Tibial artery (tissue), 4 donors: ENCODE data around the gene MITF.
A peak's percentile ranks its signal among the peaks of the same experiment; 100 is the strongest.

Source experiments
- DNase-seq, 2 donors: peaks; one replicate each; pipeline ENCODE4 v3.0.0-alpha.2; 2019
- H3K27ac ChIP-seq, 2 donors: fragments of 200-600 bp; sonication (generic) in 1 of 2; 1 replicate in 1 of 2; 2 replicates in 1 of 2; pipeline ENCODE4 v1.5.1; 2018 to 2019; ENCODE audit warnings: mild to moderate bottlenecking in 1 of 2
- H3K27me3 ChIP-seq, 2 donors: fragments of 200-600 bp; sonication (generic) in 1 of 2; one replicate each; pipeline versions ENCODE4 v1.5.1 to v1.6.0; 2016 to 2019
- H3K36me3 ChIP-seq, 3 donors: fragments of 200-600 bp; sonication (generic) in 2 of 3; one replicate each; pipeline ENCODE4 v1.5.1; 2016 to 2019; ENCODE audit warnings: mild to moderate bottlenecking in 2 of 3
- H3K4me1 ChIP-seq, 4 donors: fragments of 200-600 bp; sonication (generic) in 2 of 4; 1 replicate in 3 of 4; 2 replicates in 1 of 4; pipeline ENCODE4 v1.5.1; 2016 to 2019
- H3K4me3 ChIP-seq, 2 donors: fragments of 200-600 bp; sonication (generic) in 1 of 2; 1 replicate in 1 of 2; 2 replicates in 1 of 2; pipeline ENCODE4 v1.5.1; 2018 to 2019; ENCODE audit warnings: mild to moderate bottlenecking in 2 of 2
- H3K9me3 ChIP-seq, 3 donors: fragments of 200-600 bp; sonication (generic) in 1 of 3; one replicate each; pipeline ENCODE4 v1.5.1; 2016 to 2019
- intact Hi-C: fragments of 100-400 bp; cut with DNase I; formaldehyde crosslinking; loops from one replicate; pipeline ENCODE4 v1.15.0; 2023; ENCODE audit warnings: low total_unique reads
- TF ChIP-seq, protein P1 (sequence below), 2 experiments: fragments of 200-600 bp in 1 of 2; fragments of 450-650 bp in 1 of 2; IDR thresholded peaks; one replicate each; pipeline ENCODE4 v1.5.1; 2017 to 2019; ENCODE audit warnings: antibody characterized with exemption in 2 of 2, mild to moderate bottlenecking in 1 of 2, moderate library complexity in 1 of 2

Gene MITF

DNA sequence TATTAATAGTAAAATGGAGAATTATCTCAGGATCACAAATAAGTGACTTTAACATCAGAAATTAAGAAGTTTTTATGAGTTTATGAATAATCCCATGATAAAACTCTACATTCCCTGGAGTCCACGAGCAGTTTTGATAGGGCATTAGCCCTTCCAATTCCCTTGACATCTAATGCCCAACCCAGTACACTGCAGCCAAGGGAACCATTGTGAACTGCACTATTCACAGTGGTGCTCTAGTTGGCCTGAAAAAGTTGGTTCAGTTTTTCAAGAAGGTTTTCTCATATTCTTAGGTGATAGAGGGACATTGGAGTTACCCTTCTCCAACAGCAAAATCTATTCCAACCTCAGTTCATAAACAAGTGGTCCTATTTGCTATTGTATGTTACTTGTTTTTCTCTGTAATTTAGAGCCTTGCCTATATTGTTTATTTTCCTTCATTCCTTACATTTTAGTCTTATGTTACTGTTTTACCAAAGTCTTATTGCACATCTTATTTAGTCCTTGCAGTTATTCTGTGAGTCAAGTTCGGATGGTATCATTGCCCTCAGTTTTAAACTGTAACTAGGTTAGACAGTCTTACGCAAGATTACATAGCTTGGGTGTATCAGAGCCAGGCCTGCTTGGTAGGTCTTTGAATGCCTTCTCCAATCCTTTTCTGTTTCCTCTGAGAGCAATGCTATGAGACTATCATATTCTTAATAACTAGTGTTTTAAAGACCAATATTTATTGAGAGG lies 202.3 kb downstream of the MITF start:
- no peaks in the 10 kb centered on the region for H3K9me3 ChIP-seq
- no peak for DNase-seq
- H3K36me3 ChIP-seq, result peaks cover 0 to 8% (median 0%) of the 10 kb centered on the region in 3 donors
- H3K4me1 ChIP-seq, result no peaks in the 10 kb centered on the region
- no peak overlapping the region for H3K4me3 ChIP-seq
- TF ChIP-seq, protein P1, sequence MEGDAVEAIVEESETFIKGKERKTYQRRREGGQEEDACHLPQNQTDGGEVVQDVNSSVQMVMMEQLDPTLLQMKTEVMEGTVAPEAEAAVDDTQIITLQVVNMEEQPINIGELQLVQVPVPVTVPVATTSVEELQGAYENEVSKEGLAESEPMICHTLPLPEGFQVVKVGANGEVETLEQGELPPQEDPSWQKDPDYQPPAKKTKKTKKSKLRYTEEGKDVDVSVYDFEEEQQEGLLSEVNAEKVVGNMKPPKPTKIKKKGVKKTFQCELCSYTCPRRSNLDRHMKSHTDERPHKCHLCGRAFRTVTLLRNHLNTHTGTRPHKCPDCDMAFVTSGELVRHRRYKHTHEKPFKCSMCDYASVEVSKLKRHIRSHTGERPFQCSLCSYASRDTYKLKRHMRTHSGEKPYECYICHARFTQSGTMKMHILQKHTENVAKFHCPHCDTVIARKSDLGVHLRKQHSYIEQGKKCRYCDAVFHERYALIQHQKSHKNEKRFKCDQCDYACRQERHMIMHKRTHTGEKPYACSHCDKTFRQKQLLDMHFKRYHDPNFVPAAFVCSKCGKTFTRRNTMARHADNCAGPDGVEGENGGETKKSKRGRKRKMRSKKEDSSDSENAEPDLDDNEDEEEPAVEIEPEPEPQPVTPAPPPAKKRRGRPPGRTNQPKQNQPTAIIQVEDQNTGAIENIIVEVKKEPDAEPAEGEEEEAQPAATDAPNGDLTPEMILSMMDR (IDR thresholded peaks at IDR 0.05), result no peak
- H3K27me3 ChIP-seq, result no peaks in the 10 kb centered on the region
- intact Hi-C loops, result no loop called here
- no peak overlapping the region for H3K27ac ChIP-seq

DNA sequence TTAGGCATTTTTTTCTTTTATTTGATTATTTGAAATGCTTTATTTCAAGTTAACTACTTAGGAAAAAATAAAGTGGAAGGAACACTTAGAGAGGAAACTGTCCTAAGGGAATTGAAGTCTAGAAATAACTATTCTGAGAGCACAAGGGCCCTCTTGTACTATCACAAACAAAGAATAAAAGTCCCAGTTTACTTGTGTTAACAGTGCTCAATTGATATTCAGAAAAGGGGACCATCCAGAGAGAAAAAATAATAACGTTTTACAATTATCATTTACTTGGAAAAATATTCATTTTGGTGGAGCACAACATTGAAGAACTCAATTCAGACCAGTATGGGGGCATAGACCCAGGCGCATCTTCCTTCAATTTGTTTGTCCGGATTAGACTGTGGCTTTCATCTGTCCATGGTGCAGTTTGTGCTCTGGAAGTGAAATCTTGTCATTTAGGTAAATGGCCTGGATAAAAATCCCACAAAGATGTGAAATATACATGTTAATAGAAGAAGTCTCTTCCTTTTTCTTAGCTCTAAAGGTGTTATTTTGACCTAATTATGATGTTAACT lies 205.7 kb downstream of the MITF start:
- no peak for DNase-seq
- TF ChIP-seq, protein P1 (IDR thresholded peaks at IDR 0.05), result no peak
- intact Hi-C loops, result loop anchor here (5.0 kb wide), 1 partner anchor 253 kb away; no protein-coding TSS in a partner anchor
- Histone ChIP-seq H3K27me3 (no peaks in the 10 kb centered on the region), H3K4me3 (no peak overlapping the region), H3K27ac (no peak overlapping the region), H3K4me1 (no peaks in the 10 kb centered on the region), H3K36me3 (peaks cover 7 to 8% (median 8%) of the 10 kb centered on the region in 3 donors), H3K9me3 (no peaks in the 10 kb centered on the region)

GRCh38 chr3:69948246-69948862 lies 209.1 kb downstream of the MITF start:
- Histone ChIP-seq H3K27me3 (no peaks in the 10 kb centered on the region), H3K4me1 (no peaks in the 10 kb centered on the region), H3K27ac (no peak overlapping the region), H3K4me3 (no peak overlapping the region), H3K36me3 (peaks cover 7 to 18% (median 8%) of the 10 kb centered on the region in 3 donors), H3K9me3 (no peaks in the 10 kb centered on the region)
- intact Hi-C loops, result loop anchor here (5.0 kb wide), 1 partner anchor 256 kb away; no protein-coding TSS in a partner anchor
- no peak for DNase-seq
- TF ChIP-seq, protein P1 (IDR thresholded peaks at IDR 0.05), result peak; percentile 59 to 64

DNA sequence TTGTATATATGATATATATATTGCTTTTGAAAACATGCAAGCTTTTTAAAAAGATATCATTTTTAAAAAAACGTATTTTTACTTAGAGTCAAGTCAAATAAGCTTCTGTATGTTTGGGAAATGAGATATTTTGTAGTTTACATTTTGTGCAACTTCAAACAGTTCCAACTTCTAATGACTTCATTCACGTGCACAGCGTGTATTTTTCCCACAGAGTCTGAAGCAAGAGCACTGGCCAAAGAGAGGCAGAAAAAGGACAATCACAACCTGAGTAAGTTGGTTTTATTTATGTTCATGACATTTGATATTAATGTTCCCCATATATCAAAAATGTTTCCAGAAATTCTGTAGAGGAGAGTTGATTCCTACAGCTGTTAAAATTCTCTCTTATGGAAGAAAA lies 212.4 kb downstream of the MITF start:
- intact Hi-C loops, result no loop called here
- no peaks in the 10 kb centered on the region for H3K4me1 ChIP-seq
- TF ChIP-seq, protein P1 (IDR thresholded peaks at IDR 0.05), result no peak
- DNase-seq, result no peak
- no peaks in the 10 kb centered on the region for H3K9me3 ChIP-seq
- H3K27ac ChIP-seq, result no peak overlapping the region
- H3K36me3 ChIP-seq, result peaks cover 0 to 18% (median 7%) of the 10 kb centered on the region in 3 donors
- no peaks in the 10 kb centered on the region for H3K27me3 ChIP-seq
- no peak overlapping the region for H3K4me3 ChIP-seq

DNA sequence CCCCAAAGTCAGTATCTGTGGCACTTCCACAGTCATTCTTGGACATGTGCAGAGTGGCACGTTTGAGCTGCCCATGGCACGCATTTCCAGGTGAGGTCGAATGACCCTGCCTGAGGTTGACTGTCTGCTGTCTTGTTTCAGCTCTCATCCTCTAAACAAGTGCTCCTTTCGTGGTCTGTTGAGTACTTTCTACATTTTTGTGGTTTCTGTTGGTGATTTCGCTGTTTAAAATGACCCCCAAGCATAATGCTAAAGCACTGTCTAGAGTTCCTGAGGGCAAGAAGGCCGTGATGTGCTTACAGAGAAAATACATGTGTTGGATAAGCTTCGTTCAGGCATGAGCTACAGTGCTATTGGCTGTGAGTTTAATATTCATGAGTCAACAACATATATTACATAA lies 220.3 kb downstream of the MITF start:
- Histone ChIP-seq H3K27ac (no peak overlapping the region), H3K36me3 (peaks cover 22 to 24% (median 22%) of the 10 kb centered on the region in 3 donors), H3K9me3 (no peaks in the 10 kb centered on the region), H3K4me3 (no peak overlapping the region), H3K27me3 (no peaks in the 10 kb centered on the region), H3K4me1 (no peaks in the 10 kb centered on the region)
- no peak for DNase-seq
- intact Hi-C loops, result no loop called here
- TF ChIP-seq, protein P1 (IDR thresholded peaks at IDR 0.05), result no peak
